OCI-LY7 (cell line): ENCODE results near the gene RPS19. TPM values are rescaled to one million over a fixed set of nuclear protein-coding genes. Genes with fewer than 3 reads are reported as not detected.

Experiments used
- BruUV-seq: library from RNA; stranded (reverse); fragments of 400-500 nt; replicated peaks from 2 replicates; lab custom pipeline; 2021; lab: Mats Ljungman, UMichigan
- CTCF ChIA-PET: fragments of 300-600 bp; sonication (Branson Sonifier 250); formaldehyde crosslinking; loops from one replicate; lab custom pipeline; 2022; ENCODE audit warnings: antibody characterized with exemption; ENCODE audit not compliant: unreplicated experiment; lab: Charles Lee
- POLR2A ChIA-PET: fragments of 300-600 bp; sonication (Branson Sonifier 250); formaldehyde crosslinking; loops from one replicate; lab custom pipeline; 2022; ENCODE audit warnings: antibody characterized with exemption; lab: Charles Lee
- DNase-seq: peaks from one replicate; pipeline ENCODE4 v3.0.0-alpha.2; 2015; ENCODE audit warnings: low spot score
- H2AFZ ChIP-seq: fragments of 200-600 bp; sonication (generic), shearing (Covaris generic); 2 replicates; pipeline ENCODE4 v1.6.1; 2014; ENCODE audit warnings: mild to moderate bottlenecking, antibody characterized with exemption, low read length, moderate library complexity
- H3K27ac ChIP-seq: fragments of 200-600 bp; sonication (generic); 2 replicates; pipeline ENCODE4 v1.5.1; 2014; ENCODE audit warnings: mixed run types, low read depth, mild to moderate bottlenecking, moderate library complexity, low read length, inconsistent platforms; ENCODE audit not compliant: poor library complexity, severe bottlenecking
- H3K36me3 ChIP-seq: fragments of 200-600 bp; sonication (generic); 2 replicates; pipeline ENCODE4 v1.6.1; 2014; ENCODE audit warnings: mild to moderate bottlenecking, antibody characterized with exemption, low read length, moderate library complexity, mixed read lengths; ENCODE audit not compliant: insufficient read depth
- H3K4me1 ChIP-seq: fragments of 200-600 bp; sonication (generic); 2 replicates; pipeline ENCODE4 v1.5.1; 2014; ENCODE audit warnings: mild to moderate bottlenecking, low read length; ENCODE audit not compliant: insufficient read depth, poor library complexity, severe bottlenecking
- H3K4me2 ChIP-seq: fragments of 200-600 bp; sonication (generic); 2 replicates; pipeline ENCODE4 v1.6.1; 2014; ENCODE audit warnings: mild to moderate bottlenecking, low read length
- H3K4me3 ChIP-seq: fragments of 200-600 bp; sonication (generic); 2 replicates; pipeline ENCODE4 v1.5.1; 2014; ENCODE audit warnings: mild to moderate bottlenecking, low read depth, low read length; ENCODE audit not compliant: poor library complexity, severe bottlenecking
- H3K79me2 ChIP-seq: fragments of 200-600 bp; sonication (generic); 2 replicates; pipeline ENCODE4 v1.6.1; 2016; ENCODE audit warnings: low read depth, mild to moderate bottlenecking, low read length, moderate library complexity, mixed read lengths; ENCODE audit not compliant: insufficient read depth
- H3K9me2 ChIP-seq: fragments of 200-600 bp; sonication (generic); 2 replicates; pipeline ENCODE4 v1.6.1; 2016; ENCODE audit warnings: mild to moderate bottlenecking, low read length, mixed read lengths; ENCODE audit not compliant: insufficient read depth
- H3K9me3 ChIP-seq: fragments of 200-600 bp; sonication (generic); 2 replicates; pipeline ENCODE4 v1.6.1; 2014; ENCODE audit warnings: mild to moderate bottlenecking, mixed run types, low read length, mixed read lengths
- H4K20me1 ChIP-seq: fragments of 200-600 bp; sonication (generic); 2 replicates; pipeline ENCODE4 v1.6.1; 2014; ENCODE audit warnings: mild to moderate bottlenecking, antibody characterized with exemption, low read length, moderate library complexity, mixed read lengths; ENCODE audit not compliant: insufficient read depth
- CTCF ChIP-seq: fragments of 200-600 bp; sonication (generic); conservative IDR thresholded peaks from 2 replicates; pipeline ENCODE4 v1.5.1; 2014; ENCODE audit warnings: mild to moderate bottlenecking, antibody characterized with exemption, low read length, moderate library complexity, mixed read lengths
- EZH2phosphoT487 ChIP-seq: fragments of 200-600 bp; sonication (generic); IDR thresholded peaks from 2 replicates; pipeline ENCODE4 v1.6.1; 2018; ENCODE audit warnings: low read depth, borderline replicate concordance, mild to moderate bottlenecking, mixed run types, antibody characterized with exemption, low read length, moderate library complexity, mixed read lengths
- intact Hi-C: fragments of 100-400 bp; cut with micrococcal nuclease; formaldehyde crosslinking; loops from one replicate; pipeline ENCODE4 v1.10.0; 2022; ENCODE audit not compliant: unreplicated experiment
- total RNA-seq, 2 experiments: library from RNA; depleted of rRNA in 1 of 2; stranded (reverse); fragments of >200 nt in 1 of 2; shearing (Covaris generic) in 1 of 2; gene quantifications; 2 replicates each; pipeline ENCODE4 v1.2.3, GENCODE V29; 2014 to 2022

RPS19 gene
- total RNA-seq, 2 experiments from 2014 or later: 3,803 to 4,414 TPM

GRCh38 chr19:41815301-41815700 is 44.8 kb upstream of the RPS19 start:
- intact Hi-C loops: no loop called here
- peaks cover 12% of the 10 kb centered on the region for H3K4me1 ChIP-seq
- no peaks in the 10 kb centered on the region for H4K20me1 ChIP-seq
- H2AFZ ChIP-seq: no peak overlapping the region
- no peaks in the 10 kb centered on the region for H3K9me3 ChIP-seq
- ChIA-PET POLR2A (no interaction called here), CTCF (no interaction called here)
- no peak overlapping the region for H3K27ac ChIP-seq
- TF ChIP-seq EZH2phosphoT487 (no peak), CTCF (no peak)
- no TSS peak for BruUV-seq
- H3K9me2 ChIP-seq: no peaks in the 10 kb centered on the region
- H3K4me2 ChIP-seq: no peak overlapping the region
- no peak for DNase-seq
- H3K4me3 ChIP-seq: no peak overlapping the region
- H3K79me2 ChIP-seq: no peaks in the 10 kb centered on the region
- H3K36me3 ChIP-seq: no peaks in the 10 kb centered on the region

- peaks cover 5% of the 10 kb centered on the region for H3K4me1 ChIP-seq
- no peaks in the 10 kb centered on the region for H3K36me3 ChIP-seq
- H4K20me1 ChIP-seq: no peaks in the 10 kb centered on the region
- DNase-seq: no peak
- H3K79me2 ChIP-seq: no peaks in the 10 kb centered on the region
- H3K9me2 ChIP-seq: no peaks in the 10 kb centered on the region
- ChIA-PET CTCF (no interaction called here), POLR2A (no interaction called here)
- TF ChIP-seq CTCF: no peak
- no peak for TF ChIP-seq EZH2phosphoT487
- no peak overlapping the region for H3K4me3 ChIP-seq
- BruUV-seq: no TSS peak
- H2AFZ ChIP-seq: no peak overlapping the region
- no peak overlapping the region for H3K27ac ChIP-seq
- H3K9me3 ChIP-seq: no peaks in the 10 kb centered on the region
- intact Hi-C loops: no loop called here
- no peak overlapping the region for H3K4me2 ChIP-seq
Measured at GRCh38 chr19:41816761-41817160, 43.3 kb upstream of the RPS19 start.

GRCh38 chr19:41821003-41821735 is 38.9 kb upstream of the RPS19 start:
- H3K27ac ChIP-seq: no peak overlapping the region
- peak overlapping the region; percentile 49 for H2AFZ ChIP-seq
- H3K4me2 ChIP-seq: 0 out of 2 replicates have a peak overlapping the region, but pooled peaks have one; percentile 8
- no peaks in the 10 kb centered on the region for H3K9me3 ChIP-seq
- H3K36me3 ChIP-seq: no peaks in the 10 kb centered on the region
- H4K20me1 ChIP-seq: no peaks in the 10 kb centered on the region
- no peak overlapping the region for H3K4me3 ChIP-seq
- intact Hi-C loops: loop anchor here (1.0 to 2.0 kb wide), 4 partner anchors 28 to 115 kb away; no protein-coding TSS in a partner anchor
- H3K9me2 ChIP-seq: no peaks in the 10 kb centered on the region
- POLR2A ChIA-PET: no interaction called here
- TF ChIP-seq EZH2phosphoT487 (no peak), CTCF (peak; percentile 96)
- peaks cover 5% of the 10 kb centered on the region for H3K4me1 ChIP-seq
- BruUV-seq: no TSS peak
- no peaks in the 10 kb centered on the region for H3K79me2 ChIP-seq
- peak; percentile 84 for DNase-seq
- CTCF ChIA-PET: interaction anchor here (1.4 to 1.5 kb wide), 2 partner anchors 28 to 36 kb away, joined by 4 to 6 read pairs; no protein-coding TSS in a partner anchor
